NK-92 (cell line): ENCODE measurements around the gene DIS3L2.
"Not testable (repeated sequence)": the region's sequence is repeated elsewhere in the genome, so short reads cannot be mapped to it uniquely, and the experiment has no call there.

Experiments used
- DNase-seq: peaks from one replicate; lab custom pipeline; 2025; ENCODE audit not compliant: unreplicated experiment; lab: John Stamatoyannopoulos, UW

DIS3L2 gene

DNA sequence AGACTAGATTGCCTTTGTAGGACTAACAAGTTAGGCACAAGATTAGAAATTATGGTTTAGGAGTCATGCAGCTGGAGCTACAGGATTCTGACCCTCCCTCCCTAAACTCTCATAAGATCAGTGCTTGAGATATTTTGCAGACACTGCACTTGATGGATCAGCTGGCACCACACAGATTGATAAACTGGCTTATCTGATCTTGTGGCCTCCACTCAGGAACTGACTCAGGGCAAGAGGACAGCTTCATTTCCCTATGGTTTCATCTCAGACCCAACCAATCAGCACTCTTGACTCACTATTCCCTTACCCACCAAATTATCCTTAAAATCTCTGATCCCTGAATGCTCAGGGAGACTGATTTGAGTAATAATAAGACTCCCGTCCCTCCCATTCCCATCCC, 152.3 kb downstream of the DIS3L2 start:
- DNase-seq = no peak

DNA sequence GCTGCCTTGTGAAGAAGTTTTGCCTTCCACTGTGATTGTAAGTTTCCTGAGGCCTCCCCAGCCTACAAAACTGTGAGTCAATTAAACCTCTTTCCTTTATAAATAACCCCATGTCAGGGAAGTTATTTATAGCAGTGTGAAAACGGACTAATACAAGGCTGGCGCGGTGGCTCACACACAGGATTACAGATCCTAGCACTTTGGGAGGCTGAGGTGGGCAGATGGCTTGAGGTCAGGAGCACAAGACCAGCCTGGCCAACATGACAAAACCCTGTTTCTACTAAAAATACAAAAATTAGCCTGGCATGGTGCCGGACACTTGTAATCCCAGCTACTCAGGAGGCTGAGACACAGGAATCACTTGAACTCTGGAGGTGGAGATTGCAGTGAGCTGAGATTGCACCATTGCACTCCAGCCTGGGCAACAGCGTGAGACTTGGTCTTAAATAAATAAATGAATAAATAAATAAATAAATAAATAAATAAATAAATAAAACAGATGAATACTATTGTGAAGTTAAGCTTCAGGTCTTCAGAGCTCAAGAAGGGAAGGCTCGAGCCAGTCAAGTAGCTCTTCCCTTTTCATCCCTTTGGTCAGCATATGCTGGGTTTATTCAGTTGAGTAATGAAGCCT, 154.3 kb downstream of the DIS3L2 start:
- not testable (repeated sequence) for DNase-seq

DNA sequence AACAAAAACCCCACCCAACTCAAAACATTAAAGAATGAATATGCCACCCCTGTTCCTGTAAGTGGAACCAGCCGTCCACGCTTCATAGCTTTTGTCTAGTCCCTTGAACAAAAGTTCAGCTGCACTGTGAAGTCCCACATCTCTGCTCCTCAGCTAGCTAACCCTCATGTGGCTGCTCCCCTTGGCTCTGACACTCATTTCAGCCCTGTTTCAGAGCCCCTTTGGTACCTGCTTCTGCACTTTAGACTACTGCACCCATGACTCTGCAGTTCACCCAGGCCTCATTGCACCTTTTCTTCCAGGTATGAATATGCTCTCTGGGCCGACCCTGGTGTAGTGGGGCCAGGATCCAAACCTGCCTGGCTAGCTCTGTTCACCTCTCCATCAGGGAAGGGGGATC, 155.3 kb downstream of the DIS3L2 start:
- no peak for DNase-seq

DNA sequence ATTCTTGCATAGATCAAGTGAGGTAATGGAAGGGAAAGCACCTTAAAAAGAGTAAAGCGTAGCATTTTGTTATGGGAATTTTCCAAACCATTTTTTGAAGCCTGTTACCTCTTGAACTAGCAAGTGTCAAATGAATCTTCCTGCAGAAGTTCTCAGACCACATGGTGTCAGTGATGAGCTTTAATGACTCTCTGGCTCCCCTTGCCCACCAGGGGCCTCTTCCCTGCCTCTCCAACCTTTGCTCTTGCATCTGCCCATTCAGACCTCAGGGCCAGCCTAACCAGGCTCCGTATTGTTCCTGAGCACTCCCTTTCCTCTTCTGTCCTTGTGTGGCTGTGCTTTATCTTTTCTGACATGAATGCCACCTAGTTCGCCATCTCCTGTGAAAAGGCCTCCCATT, 155.9 kb downstream of the DIS3L2 start:
- DNase-seq = no peak

DNA sequence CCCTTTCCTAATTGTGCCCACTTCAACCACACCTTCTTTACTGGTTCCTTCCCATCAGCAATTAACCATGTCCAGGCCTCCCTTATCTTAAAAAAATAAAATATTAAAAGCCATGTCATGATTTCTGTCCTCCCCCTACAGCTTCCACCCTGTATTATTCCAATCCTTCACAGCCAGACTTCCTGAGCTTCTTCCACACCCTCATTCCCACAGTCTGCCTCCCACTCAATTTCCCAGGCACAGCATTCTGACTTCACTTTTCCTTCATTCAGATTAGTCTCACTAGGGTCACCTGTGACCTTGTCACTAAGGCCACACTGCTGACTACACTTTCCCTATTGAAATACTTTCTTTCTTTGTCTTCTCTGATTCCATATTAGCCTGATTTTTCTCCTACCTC, 159.4 kb downstream of the DIS3L2 start:
- no peak for DNase-seq

DNA sequence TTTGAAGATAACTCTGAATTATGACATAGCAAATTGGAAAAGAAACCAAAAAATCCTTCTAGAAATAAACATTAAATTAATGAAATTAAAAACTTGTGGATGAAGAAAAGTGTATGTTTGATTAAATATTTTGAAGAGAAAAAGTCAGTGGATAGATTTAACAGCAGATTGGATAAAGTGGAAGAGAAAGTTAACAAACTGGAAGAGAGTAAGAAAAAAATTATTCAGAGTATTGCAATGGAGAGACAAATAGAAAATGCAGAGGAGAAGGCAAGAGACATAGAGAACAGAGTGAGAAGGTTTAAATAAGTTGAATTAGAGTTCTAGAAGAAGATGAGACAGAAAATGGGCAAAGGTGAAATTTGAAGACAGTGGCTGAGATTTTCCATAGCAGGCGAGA, 162.8 kb downstream of the DIS3L2 start:
- no peak for DNase-seq

DNA sequence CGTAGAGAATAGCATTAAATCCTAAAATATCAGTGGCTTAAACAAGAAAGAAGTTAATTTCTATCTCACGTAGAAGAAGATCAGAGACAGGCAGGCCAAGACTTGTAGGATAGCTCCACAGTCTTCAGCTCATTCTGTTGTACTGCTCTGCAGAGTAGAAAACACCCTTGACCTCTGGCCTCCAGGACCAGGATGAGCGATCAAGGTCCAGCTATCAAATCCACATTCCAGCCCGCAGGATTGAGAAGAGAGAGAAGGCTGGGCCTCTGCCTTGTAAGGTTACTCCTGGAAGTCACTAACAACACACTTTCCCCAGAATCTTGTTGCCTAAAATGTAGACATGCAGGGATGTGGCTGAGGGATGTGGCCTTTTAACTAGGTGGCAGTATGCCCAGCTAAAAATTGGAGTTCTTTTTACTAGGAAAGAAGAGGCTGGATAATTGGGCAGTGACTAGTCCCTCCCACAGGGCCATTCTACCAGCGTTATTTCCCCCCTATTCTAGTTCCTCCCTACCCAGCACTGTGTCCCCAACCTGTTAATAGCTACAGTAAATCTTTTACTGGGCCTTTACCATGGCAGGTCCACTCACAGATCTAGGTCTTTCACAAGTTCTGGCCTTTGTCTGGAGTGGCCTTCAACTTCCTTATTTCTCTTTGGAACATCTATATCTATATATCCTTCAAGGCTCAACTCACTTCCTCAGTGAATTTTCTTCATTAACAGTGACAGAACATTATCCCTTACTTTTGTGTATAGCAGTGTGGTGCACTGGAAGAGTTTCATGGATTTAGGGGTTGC, 165.0 kb downstream of the DIS3L2 start:
- DNase-seq = no peak

DNA sequence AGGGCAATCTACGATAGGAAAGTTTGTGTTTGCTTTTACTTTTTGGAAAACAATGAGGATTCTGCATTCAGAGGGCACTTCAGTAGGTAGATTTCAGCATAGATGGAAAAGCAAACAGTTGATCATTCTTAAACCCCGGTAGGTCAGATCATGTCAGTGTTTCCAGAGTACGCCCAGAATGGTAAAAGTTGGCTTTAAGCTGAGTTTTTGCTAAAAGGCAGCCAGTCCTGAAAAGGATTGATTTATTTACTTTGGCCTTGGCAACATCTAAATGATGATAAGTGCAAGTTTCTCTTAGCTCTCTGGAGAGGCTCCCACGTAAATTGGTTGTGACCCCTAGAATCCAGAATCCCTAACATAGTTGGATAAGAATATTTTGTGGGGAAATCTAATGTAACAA, 168.0 kb downstream of the DIS3L2 start:
- no peak for DNase-seq

DNA sequence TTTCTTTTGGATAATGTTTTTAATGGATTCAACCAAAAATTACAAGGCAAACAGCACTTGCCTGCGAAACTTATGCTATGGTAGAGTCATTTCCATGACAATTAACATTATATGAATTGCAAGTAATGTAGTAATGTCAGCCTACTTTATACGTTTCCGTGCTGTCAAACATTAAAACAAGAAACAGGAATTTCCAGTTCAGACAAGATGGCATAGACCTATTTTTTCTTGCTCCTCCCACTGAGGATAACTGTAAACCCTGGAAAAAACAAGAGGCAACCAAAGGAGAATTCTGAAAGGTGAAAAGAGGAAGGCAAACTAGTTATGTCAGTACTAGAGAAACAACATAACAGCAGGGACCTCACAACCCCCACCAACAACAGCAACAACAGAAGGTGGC, 170.7 kb downstream of the DIS3L2 start:
- DNase-seq = no peak

DNA sequence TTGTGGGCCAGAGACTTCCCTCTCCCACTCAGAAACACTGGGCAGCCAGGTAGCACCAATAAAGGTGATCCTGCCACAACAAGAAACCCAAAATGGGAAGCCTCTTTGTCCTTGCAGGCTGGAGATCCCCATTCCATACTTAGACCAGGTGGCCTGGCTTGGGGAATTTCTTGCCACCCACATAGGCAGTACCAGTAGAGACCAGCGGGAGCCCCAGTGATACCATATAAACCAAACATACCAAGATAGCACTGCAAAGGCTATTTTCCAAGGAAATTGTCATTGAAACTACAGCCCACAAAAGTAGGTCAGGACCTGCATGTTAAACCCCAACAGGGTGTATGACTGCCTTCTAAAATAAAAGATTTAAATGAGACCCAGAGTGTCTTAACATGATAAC, 171.6 kb downstream of the DIS3L2 start:
- no peak for DNase-seq

DNA sequence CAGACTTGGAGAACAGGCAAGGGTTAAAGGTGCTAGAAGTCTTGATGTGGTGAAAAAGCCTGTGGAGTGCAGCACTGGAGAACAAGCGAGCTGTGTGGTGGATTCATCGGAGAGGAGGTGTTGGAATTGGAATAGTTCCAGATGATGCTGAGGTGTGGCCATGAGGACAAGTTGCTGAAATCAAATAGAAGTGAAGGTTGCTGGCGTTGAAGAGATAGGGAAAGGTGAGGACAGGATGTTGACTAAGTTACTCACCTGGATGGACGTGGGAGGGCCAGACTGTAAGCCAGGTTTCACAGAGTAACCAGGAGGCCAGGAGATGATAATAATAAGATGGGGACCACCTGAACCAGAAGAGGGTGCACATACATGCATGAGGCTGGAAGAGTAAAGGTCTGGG, 173.4 kb downstream of the DIS3L2 start:
- DNase-seq = no peak

DNA sequence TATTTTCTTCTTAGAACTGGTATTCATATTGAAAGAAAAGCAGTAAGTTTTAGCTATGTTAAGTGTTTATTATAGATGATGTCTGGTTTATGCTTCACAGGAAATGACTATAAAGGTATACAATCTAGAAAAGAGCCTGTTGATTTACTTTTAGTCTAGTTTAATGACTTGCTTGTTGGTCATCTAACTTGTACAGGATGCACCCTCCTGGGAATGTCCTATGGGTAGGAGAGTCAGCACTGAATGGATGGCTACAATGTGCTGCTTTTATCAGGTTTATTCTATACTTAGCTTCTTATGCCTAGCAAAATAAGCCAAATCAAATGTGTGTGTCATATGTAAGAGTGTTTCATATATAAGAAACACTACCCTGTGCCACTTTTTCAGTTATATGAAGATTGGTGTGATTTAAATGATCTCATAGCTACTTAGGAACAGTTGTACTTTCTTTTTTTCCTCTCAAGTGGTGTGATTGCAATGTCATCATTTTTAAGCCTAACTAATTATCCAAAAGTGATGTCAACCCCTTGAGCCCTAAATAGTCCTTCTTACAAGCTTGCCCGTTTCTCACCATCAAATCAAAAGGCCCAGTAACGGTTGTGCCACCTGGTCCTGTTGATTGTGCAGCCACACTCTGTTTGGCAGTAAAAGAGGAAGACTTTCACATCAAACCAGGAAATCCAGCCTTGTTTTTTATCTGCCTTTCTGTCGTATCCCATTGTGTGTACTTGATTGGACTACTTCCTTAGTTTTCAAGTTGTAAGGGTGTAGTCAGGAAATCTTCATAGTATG, 176.0 kb downstream of the DIS3L2 start:
- no peak for DNase-seq

DNA sequence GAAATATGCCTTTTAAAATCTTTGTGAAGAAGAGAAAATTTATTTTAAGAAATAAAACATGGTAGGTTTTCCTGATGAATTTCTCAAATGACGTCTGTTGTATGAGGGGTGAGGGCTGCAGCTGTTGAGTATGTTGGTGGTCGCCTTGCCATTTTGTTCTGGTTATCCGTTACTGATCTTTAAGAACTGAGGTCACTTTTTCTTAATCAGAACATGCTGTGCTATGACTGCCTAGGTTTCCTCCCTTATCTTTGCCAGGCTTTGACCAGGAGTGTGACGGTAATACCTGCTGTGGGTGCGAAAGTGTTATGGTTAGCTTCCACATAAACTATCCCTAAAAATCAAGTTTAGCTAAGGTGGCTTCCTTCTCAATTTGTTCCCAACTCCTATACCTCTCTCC, 176.9 kb downstream of the DIS3L2 start:
- no peak for DNase-seq

DNA sequence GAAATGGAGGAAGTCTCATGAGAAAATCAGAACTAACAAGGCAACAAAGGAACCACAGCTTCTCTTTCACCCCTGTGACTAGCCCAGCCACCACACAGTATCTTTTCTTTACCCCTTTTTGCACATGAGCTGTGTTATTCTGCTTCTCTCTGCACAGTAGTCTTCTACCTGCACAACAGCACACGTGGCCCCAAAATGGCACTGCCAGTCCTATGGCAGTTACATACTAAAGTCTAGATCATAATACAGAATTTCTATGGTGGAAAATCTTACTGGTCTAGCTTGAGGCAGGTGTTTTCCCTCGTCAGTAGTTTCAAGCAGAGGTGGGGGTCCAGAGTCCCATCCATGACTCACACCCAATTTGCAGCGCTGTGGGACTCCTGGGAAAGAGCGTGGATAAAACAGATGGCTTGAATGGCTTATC, 177.7 kb downstream of the DIS3L2 start:
- DNase-seq = no peak

DNA sequence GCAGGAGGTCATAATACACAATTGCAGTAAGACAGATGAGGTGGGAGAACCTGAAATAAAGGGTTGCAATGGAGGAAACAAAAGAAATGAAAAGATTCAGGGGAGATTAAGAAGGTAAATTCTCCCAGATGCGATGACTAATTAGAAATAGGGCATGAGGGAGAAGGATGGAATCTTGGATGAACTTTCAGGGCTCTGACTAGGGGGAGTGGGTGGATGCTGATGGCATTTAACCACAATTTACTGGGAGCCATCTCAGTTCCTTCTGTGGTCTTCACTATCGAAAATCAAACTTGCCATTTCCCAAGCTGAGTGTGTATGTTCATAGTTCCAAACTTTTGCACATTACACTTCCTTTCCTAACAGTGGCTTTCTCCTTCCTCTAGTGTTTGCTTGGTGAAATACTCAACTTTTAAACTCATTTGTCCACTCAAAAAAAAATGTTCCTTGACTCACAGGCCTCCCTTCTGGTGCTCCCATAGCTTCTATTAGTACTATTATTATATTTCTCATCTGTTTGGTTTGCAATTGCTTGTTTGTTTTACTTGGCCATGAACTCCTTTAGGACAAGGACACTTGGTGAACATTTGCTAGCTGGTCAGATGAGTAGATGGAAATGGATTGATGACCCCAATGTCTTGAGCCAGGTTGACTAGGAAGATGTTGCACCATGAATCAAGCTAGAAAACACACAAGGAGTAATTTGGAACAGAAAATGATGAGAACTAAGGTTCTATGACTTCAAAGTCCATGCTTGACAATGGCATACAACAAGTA, 178.5 kb downstream of the DIS3L2 start:
- no peak for DNase-seq

DNA sequence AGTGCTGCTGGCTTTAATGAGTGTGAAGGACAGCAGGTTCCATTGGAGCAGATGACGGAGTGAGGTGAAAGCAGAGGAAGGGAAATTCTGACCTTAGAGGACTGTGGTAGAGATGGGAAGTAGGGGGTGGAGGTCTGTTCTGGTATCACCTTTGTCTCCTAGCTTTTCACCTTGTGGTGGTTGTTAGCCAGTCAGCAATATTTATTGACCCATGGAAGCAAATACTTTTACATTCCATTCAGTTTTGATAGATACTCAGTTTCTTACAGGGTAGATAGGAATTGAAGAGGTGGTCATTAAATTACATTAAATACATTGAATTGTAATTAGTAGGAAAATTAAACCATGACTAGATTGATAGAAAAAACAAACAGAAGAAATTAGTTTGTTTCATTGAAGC, 180.1 kb downstream of the DIS3L2 start:
- no peak for DNase-seq

DNA sequence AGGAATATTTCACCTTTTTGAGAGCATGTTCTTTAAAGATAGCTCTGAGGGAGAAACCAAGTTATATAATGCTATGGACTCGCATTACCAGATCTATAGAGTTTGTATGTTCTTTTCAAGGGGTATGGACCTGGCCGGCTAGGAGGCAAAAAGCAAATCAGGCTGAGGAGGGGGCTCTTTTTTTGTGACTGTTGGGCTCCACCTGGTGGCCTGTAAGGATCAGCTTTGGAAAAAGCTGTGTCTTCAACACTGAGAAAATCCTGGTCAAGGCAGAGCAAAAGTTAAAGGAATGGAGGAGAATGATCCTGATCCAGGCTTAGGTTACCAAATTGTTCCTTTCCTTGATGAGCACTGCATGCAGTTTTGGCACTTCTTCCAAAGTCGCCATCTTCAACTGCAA, 180.5 kb downstream of the DIS3L2 start:
- DNase-seq = no peak

DNA sequence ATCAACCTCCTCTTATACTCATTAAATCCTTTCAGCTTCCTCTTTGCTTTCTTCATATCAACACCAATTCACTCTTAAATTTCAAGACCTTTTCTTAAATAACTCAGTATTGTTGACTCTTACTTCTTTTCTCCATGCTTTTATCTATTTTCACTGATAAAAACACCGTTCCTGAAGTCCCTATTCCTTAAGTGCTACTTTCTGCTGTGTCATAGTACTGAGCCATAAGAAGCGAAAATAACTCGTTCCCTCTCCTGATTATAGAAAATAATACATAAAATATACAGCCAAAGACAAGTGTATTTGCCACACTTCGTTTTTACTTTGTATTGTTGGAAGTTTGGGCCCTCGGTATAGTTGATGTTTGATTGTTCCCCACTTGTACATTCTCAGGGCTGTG, 181.0 kb downstream of the DIS3L2 start:
- no peak for DNase-seq

DNA sequence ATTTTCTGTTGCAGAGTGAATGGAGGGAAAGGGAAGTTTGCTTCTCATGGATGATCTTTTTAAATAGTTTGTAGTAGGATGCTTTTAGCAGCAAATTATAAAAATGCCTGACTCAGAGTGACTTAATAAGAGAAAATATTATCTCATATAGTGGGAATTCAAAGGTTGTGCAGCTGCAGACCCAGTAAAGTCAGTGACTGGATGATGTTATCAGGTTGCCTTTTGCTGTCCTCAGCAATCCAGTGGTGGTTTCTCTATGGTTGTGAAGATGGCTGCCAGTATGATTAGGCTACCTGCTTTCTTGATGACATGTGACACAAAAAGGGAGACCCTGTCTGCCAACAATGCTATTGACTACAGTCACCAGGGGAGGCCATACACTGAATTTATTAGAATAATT, 184.8 kb downstream of the DIS3L2 start:
- no peak for DNase-seq

DNA sequence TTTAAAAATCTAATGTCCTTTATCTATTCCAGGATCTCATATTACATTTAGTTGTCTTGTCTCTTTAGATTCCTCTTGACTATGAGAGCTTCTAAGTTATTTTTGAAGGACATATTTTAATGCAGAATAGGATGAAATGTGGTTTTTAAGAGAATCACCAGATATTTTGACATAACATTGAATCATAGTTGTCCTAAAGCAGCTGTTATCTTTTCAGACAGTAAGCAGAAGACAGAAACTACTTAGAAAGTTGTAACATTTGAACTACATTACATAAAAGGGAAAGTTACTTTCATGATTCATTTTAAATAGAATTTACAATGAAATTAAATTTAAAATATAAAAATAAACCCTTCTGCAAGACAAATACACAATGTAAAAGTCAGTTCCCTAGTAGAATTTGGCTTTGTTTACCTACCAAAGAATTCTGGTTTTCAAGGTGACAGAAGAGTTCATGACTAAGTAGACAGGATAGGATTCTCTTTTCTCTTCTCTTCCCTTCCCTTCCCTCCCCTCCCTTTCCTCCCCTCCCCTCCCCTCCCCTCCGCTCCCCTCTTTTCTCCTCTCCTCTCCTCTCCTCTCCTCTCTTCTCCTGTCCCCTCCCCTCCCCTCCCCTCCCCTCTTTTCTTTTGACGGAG, 186.0 kb downstream of the DIS3L2 start:
- DNase-seq = no peak

DNA sequence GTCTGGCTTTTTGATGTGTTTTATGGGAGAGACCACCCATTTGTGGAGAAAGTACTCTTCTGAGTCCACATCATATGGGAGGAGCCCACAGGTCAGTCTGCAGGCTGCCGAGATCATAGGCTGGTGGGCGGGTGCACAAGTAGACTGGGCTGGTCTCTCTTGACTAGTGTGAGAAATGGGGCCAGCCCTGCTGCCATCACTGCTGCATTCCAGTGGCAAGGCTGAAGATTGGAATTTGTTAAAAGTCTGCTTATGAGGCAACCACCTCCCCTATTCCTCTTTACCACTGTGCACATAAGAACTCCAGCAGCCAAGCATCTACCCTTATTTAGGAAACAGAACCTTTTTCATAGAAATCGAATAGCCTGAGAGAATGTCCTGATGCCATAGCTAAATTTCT, 200.7 kb downstream of the DIS3L2 start:
- DNase-seq = no peak
